Central memory CD4-positive, alpha-beta T cell (primary cell): Measurements from ENCODE around the gene PIGBOS1.
"Not testable (repeated sequence)": the region's sequence is repeated elsewhere in the genome, so short reads cannot be mapped to it uniquely, and the experiment has no call there.

ENCODE experiments used
- DNase-seq: peaks from one replicate; pipeline ENCODE4 v3.0.0; 2022

PIGBOS1 gene

DNA sequence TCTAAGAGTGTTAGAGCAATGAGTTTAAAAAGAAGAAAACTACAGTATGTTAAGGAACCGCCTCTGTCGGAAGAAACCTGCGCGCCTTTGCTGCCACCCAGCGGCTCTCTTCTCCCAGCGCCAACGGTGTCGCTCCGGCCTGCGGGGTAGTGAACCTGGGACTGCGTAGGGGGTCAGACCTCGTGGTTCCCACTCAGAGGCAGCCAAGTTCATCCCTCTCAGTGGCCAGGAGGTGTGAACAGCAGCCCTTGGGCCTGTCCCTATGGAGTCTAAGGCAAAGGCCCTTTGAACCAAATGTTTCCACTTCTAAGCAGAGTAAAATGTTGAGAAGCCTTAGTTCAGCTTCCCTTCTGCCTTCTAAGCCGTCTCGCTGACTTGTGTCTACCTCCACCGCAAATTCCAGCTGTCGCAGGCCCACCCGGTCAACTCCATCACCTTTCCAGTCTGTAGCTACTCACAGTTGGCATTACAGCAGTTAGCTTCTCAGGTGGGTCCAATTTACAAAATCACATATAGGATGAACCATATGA lies 28.3 kb downstream of the PIGBOS1 start:
- peak; percentile 78 for DNase-seq

DNA sequence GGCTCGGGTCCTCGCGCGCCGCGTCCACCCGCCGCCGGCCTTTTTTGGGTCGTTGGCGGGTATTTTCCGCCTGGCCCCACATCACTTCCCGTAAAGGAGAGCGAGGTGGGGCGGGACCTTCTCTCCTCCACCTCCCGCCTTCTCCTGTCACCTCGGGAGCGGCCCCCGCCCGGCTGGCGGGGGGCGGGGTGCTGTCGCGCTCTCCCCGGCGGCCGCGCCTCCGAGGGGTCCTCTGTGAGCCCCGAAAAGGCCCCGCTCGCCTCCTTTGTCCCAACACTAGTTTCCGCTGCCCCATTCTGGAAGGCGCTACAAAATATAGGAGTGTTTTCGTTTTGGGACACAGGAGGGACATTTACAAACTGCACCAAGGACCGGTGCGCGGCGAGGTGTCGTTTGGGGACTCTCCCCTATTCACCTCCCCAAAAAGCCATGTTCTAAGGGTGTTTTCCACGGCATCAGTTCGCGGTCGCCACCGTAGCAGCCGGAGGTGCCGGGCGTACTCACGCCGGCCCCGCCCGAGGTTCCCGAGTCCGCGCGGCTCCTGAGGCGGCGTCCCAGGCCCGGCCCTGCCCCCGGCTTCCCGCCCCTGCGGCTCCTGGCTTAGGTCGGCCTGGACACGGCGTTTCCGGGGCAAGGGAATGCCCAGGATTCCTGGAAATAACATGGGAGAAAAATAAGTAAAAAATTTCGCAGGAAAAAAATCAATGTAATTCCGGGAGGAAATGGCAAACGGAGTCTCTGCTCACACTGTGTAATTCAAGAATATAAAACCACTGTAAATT lies 29.0 kb downstream of the PIGBOS1 start, which contains the start of gene RAB27A:
Gene RAB27A, minus strand, starts transcription at position 68 of the 782 bp plus-strand sequence. CDS start 54,879 bp downstream, outside the sequence.
- peak; percentile 74 for DNase-seq

DNA sequence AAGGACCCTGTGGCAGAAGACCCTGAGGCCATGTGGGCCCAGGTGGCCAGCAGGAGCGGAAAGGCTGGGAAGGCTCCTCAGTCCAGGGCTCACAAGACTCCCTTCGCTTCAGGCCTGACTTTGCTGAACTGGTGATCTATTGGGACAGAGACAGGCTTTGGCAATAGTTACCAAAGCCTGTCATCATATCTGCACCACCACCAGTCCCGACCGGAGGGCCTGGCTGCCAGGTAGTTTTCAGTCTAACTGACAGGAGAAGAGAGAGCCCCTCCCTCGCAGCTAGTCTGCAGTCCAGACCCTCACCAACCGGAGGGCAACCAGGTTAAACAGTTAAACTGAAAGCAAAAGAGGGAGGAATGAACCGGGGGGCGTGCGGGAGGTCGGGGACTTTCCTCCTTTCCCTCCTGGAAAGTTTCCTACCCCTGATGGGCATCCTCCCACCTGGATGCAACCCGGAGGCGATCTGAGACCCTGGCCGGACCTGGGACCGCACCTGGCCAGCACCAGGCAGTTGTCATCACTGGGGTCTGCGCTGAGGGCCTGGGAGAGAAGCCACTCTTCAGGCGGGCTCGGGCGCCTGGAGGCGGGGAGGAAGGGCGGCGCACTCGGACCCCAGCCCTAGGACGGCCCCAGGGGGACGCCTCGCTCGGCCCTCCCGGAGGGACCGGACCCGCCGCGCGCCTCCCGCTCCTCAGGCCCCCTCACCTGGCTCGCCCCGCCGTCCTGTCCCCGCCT lies 29.7 kb downstream of the PIGBOS1 start:
- DNase-seq, result no peak

GRCh38 chr15:55288006-55288717 lies 30.8 kb downstream of the PIGBOS1 start:
- DNase-seq, result no peak

DNA sequence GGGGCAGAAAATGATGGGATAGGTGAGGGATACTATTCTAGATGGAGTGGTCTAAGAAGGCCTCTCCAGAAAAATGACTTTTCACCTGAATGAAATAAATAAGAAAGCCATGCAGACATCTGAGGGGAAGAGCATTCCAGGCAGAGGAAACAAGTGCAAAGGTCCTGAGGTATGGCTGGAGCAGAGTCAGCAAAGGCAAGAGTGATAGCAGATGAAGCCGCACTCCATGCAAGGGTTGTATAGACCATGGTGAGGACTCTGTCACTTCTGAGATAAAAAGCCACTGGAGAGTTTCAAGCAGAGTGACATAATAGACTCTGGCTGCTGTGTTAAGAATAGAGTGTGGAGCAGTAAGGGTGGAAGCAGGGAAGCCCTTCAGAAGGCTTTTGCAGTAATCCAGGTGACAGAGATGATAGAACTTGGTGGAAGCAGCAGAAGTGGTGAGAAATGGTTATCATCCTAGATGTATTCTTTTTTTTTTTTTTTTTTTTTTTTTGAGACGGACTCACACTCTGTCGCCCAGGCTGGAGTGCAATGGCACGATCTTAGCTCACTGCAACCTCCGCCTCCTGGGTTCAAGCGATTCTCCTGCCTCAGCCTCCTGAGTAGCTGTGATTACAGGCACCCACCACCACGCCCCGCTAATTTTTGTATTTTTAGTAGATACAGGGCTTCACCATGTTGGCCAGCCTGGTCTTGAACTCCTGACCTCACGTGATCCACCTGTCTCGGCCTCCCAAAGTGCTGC lies 32.3 kb downstream of the PIGBOS1 start:
- not testable (repeated sequence) for DNase-seq

- DNase-seq, result no peak
Measured at GRCh38 chr15:55284426-55284825, 34.5 kb downstream of the PIGBOS1 start.

GRCh38 chr15:55283379-55284147 lies 35.4 kb downstream of the PIGBOS1 start:
- no peak for DNase-seq

GRCh38 chr15:55282284-55282833 lies 36.6 kb downstream of the PIGBOS1 start:
- no peak for DNase-seq

DNA sequence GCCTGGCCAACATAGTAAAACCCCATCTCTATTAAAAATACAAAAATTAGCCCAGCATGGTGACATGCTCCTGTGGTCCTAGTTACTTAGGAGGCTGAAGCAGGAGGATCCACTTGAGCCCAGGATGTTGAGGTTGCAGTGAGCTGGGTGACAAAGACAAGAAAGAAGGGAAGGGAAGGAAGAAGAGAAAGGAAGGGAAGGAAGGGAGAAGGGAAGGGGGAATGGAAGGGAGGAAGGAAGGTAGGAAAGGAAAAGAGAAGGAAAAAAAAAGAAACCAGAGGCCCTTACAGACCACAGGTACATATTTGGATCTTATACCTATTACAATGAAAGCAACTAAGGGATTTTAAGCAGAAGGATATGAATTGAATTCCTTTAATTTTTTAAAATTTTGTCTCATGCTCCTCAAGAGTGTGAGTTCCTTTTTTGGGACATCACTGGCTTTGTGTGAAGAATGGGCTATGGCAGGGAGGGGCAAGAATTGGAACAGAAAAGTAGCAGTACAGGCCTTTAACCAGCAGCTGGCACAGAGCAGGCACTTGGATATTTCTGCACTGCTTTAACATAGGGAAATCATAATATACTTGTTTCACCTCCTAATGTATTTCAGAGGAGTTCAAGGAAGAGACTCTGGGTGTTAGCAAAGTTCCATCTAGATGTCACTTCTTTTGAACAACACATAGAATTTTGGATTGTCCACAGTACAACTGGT lies 37.2 kb downstream of the PIGBOS1 start:
- DNase-seq, result no peak

GRCh38 chr15:55280589-55280988 lies 38.3 kb downstream of the PIGBOS1 start:
- not testable (repeated sequence) for DNase-seq

DNA sequence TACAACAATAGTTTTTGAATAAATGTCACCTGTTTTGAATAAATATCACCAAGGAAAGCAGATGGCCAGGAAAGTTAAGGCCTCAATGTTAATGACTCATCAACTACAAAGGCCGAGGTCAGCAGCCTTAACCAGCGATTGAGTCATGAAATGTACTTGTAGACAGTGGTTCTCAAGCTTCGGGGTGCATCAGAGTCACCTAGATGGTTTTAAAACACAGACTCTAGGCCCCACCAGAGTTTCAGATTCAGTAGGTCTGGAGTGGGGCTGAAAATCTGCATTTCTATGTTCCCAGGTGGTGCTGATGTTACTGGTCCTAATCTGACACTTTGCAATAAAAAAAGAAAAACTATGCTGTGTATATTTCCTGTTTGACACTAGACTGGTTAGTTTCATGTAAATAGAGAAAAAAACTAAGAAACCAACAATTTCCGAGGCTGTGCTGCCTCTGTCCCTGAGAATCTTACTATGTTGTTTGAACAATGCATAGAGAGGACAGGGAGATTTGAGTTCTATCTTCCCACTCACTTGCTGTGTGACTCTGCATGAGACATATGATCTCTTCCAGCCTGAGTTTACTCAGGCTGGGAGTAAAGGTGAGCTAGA lies 39.1 kb downstream of the PIGBOS1 start:
- peak; percentile 41 for DNase-seq

GRCh38 chr15:55279100-55279745 lies 39.7 kb downstream of the PIGBOS1 start:
- DNase-seq, result no peak

DNA sequence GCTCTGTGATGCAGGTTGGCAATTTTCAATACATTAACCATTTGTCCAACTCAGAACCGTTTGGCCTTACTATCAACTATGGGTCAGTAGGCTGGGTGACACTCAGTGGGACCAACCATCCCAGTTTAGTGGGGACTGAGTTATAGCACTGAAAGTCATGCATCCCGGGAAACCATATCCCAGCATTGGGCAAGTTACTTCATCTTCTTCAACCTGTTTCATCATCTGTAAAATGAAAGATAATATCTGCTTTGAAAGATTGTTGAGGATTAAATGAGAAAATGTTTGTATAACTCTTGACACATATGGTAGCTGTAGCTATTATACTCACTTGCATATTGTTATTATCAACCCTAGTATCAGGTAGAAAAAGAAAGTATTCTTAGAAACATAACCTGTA lies 41.2 kb downstream of the PIGBOS1 start:
- DNase-seq, result no peak

DNA sequence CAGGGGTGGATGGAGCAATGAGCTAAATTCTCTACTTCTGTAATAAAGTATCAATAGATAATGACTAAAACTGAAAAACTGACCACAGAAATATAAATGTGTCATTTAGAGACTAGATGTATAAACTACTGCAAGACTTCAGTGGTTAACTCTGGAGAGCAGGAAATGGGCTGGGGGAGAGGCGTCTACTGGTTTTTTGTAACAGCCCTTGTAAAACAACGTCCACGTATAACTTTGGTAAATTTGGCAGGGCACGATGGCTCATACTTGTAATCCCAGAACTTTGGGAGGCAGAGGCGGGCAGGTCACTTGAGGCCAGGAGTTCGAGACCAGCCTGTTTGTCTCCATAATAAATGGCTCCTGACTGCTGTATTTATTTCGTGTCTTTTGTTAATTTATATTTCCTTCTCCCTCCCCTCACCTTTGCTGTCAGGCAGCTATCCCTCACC lies 41.8 kb downstream of the PIGBOS1 start:
- DNase-seq, result peak; percentile 54

GRCh38 chr15:55276324-55276723 lies 42.6 kb downstream of the PIGBOS1 start:
- no peak for DNase-seq

GRCh38 chr15:55270291-55270690 lies 48.6 kb downstream of the PIGBOS1 start:
- no peak for DNase-seq

DNA sequence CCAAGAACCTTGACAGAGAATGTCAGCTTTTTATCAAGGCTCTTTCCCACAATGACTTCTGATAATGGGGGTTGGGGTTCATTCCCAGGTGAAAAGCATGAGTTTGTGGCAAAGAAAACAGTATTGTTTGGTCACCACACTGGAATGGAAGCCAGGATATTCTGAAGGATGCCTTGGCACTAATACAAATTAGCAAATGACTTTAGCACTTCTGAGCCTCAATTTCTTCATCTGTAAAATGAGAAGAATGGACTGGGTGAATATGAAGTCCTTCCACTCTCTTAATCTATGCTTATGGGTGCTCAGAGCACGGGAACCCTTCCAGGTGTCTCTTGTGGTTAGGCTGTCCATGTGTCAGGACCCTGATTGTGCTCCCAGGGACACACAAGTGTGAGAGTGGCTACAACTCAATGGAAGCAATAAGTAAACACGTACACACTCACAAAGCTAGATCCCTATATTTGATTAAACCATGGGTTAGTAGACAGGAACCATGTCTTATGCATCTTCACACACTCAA lies 50.7 kb downstream of the PIGBOS1 start:
- no peak for DNase-seq

GRCh38 chr15:55267401-55268175 lies 51.3 kb downstream of the PIGBOS1 start:
- peak; percentile 82 for DNase-seq
